ENCODE results near the gene LRP8.

DNA sequence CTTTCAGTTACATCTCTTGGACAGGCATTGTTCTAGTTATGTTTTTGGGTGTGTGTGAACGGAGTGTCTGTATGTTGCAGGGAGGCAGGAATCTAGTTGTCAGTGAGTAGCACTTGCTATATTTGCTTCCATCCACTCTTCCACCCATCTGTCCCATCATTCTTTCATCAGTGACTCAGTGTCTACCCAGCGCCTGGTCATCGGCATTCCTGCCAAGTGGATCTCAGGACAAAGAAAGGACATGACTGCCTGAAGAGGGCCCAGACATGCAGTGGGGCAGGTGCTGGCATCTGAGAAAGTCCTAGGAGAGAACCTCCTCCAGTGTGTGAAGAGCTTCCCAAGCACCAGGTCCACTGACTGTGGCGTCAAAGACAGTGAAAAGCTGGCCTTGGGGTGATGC lies 62.3 kb downstream of the LRP8 start:
- TF ChIP-seq ZKSCAN1 (IDR thresholded peaks at IDR 0.05; ENCODE audit: low read length) (no peak), HOXA7 (CRISPR knock-in tag; IDR thresholded peaks at IDR 0.05) (no peak), ZNF670 (CRISPR knock-in tag; IDR thresholded peaks at IDR 0.05; ENCODE audit: borderline replicate concordance) (no peak), PHF8 (CRISPR knock-in tag; IDR thresholded peaks at IDR 0.05) (no peak), SUZ12 (IDR thresholded peaks at IDR 0.05; ENCODE audit: low read depth, low read length) (no peak), NFE2L2 (IDR thresholded peaks at IDR 0.05; ENCODE audit: low read length) (no peak), ZNF224 (CRISPR knock-in tag; IDR thresholded peaks at IDR 0.05) (no peak), SMC3 (IDR thresholded peaks at IDR 0.05; ENCODE audit: low read length) (no peak), MBD4 (IDR thresholded peaks at IDR 0.05; ENCODE audit: borderline replicate concordance, low read length) (no peak), STAT5B (CRISPR knock-in tag; IDR thresholded peaks at IDR 0.05) (no peak)
- TF ChIP-seq, protein P1, sequence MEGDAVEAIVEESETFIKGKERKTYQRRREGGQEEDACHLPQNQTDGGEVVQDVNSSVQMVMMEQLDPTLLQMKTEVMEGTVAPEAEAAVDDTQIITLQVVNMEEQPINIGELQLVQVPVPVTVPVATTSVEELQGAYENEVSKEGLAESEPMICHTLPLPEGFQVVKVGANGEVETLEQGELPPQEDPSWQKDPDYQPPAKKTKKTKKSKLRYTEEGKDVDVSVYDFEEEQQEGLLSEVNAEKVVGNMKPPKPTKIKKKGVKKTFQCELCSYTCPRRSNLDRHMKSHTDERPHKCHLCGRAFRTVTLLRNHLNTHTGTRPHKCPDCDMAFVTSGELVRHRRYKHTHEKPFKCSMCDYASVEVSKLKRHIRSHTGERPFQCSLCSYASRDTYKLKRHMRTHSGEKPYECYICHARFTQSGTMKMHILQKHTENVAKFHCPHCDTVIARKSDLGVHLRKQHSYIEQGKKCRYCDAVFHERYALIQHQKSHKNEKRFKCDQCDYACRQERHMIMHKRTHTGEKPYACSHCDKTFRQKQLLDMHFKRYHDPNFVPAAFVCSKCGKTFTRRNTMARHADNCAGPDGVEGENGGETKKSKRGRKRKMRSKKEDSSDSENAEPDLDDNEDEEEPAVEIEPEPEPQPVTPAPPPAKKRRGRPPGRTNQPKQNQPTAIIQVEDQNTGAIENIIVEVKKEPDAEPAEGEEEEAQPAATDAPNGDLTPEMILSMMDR (CRISPR knock-in tag; IDR thresholded peaks at IDR 0.05), result no peak
- TF ChIP-seq, protein P2, sequence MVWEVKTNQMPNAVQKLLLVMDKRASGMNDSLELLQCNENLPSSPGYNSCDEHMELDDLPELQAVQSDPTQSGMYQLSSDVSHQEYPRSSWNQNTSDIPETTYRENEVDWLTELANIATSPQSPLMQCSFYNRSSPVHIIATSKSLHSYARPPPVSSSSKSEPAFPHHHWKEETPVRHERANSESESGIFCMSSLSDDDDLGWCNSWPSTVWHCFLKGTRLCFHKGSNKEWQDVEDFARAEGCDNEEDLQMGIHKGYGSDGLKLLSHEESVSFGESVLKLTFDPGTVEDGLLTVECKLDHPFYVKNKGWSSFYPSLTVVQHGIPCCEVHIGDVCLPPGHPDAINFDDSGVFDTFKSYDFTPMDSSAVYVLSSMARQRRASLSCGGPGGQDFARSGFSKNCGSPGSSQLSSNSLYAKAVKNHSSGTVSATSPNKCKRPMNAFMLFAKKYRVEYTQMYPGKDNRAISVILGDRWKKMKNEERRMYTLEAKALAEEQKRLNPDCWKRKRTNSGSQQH (CRISPR knock-in tag; IDR thresholded peaks at IDR 0.05; ENCODE audit: low read depth), result no peak
- TF ChIP-seq, protein P3, sequence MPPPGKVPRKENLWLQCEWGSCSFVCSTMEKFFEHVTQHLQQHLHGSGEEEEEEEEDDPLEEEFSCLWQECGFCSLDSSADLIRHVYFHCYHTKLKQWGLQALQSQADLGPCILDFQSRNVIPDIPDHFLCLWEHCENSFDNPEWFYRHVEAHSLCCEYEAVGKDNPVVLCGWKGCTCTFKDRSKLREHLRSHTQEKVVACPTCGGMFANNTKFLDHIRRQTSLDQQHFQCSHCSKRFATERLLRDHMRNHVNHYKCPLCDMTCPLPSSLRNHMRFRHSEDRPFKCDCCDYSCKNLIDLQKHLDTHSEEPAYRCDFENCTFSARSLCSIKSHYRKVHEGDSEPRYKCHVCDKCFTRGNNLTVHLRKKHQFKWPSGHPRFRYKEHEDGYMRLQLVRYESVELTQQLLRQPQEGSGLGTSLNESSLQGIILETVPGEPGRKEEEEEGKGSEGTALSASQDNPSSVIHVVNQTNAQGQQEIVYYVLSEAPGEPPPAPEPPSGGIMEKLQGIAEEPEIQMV (CRISPR knock-in tag; IDR thresholded peaks at IDR 0.05; ENCODE audit: low read depth), result no peak
- TF ChIP-seq, protein P4, sequence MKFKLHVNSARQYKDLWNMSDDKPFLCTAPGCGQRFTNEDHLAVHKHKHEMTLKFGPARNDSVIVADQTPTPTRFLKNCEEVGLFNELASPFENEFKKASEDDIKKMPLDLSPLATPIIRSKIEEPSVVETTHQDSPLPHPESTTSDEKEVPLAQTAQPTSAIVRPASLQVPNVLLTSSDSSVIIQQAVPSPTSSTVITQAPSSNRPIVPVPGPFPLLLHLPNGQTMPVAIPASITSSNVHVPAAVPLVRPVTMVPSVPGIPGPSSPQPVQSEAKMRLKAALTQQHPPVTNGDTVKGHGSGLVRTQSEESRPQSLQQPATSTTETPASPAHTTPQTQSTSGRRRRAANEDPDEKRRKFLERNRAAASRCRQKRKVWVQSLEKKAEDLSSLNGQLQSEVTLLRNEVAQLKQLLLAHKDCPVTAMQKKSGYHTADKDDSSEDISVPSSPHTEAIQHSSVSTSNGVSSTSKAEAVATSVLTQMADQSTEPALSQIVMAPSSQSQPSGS (CRISPR knock-in tag; IDR thresholded peaks at IDR 0.05), result no peak
